Hematopoietic multipotent progenitor cell treated with erythropoietin and hydrocortisone succinate and interleukin-3 and kit ligand, for 4 days (in vitro differentiated cells): ENCODE results near the gene STK11IP.

Experiments
- DNase-seq: peaks from one replicate; pipeline ENCODE4 v3.0.0-alpha.2; 2015

The STK11IP gene

DNA sequence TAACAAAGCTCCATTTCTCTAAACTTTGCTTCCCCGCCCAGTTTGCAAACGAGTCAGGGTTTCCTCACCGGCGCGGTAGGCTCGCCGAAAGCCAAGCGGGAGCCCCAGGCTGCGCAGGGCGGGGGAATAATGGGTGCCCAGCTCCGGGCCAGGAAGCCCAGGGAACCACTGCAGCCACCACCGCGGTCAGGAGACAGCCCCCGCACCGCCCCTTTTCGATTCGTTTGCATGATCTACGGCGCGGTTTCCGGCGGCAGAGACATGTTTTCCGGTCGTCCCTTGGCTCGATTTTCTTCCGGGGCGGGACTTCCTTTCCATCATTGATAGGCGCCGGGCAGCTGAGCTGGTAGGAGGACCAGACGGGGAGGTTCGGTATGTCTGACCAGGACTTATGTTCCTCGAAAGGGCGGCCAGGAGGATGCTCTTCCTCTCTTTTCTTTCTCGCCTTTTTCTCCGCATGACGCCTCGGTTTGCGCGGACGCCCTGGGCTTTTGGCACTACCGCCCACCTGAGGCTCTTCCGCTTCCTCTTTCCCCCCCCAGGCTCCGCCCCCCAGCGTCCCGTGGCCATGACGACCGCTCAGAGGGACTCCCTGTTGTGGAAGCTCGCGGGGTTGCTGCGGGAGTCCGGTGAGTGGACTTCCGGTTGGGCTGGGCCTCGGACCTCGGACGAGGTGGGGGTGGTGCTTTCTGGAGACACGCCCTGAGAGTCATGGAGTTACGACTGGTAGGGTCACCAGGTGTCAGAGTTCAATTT is at the start of gene STK11IP:
Gene STK11IP, plus strand, starts transcription at position 306 of the 756 bp plus-strand sequence. Its CDS starts 263 bp downstream, at position 569.
- peak; percentile 99 for DNase-seq

DNA sequence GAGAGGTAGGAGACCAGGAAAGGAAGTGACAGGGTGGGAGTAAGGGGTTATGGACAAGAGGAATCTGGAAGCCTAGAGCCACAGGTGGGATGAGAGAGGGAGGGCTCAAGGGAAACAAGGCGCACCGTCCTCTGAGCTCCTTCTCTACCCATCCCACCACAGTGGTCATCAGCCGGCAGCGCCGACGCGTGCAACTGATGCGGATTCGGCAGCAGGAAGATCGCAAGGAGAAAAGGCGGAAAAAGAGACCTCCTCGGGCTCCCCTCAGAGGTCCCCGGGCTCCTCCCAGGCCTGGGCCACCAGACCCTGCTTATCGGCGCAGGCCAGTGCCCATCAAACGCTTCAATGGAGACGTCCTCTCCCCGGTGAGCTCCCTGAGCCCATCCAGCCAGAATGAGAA is 48.7 kb upstream of the STK11IP start:
- no peak for DNase-seq

DNA sequence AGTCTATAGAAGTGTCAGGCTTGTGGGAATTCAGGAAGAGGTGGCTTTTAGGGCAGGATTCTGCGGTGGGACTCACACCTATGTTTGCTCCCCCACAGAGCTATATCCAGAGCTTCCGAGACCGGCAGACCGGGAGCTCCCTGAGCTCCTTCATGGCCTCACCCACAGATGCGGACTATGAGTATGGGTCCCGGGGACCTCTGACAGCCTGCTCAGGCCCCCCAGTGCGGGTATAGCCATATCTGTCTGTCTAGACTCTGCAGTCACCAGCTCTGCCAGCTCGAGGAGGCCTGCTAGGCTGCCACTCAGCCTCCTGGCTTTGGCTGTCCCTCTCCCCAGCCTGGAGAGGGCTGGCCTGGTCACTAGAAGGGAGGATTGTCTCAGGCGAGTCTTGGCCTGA is 48.0 kb upstream of the STK11IP start:
- DNase-seq, result no peak

GRCh38 chr2:219551441-219552381 is 45.9 kb upstream of the STK11IP start:
- DNase-seq, result peak; percentile 46

DNA sequence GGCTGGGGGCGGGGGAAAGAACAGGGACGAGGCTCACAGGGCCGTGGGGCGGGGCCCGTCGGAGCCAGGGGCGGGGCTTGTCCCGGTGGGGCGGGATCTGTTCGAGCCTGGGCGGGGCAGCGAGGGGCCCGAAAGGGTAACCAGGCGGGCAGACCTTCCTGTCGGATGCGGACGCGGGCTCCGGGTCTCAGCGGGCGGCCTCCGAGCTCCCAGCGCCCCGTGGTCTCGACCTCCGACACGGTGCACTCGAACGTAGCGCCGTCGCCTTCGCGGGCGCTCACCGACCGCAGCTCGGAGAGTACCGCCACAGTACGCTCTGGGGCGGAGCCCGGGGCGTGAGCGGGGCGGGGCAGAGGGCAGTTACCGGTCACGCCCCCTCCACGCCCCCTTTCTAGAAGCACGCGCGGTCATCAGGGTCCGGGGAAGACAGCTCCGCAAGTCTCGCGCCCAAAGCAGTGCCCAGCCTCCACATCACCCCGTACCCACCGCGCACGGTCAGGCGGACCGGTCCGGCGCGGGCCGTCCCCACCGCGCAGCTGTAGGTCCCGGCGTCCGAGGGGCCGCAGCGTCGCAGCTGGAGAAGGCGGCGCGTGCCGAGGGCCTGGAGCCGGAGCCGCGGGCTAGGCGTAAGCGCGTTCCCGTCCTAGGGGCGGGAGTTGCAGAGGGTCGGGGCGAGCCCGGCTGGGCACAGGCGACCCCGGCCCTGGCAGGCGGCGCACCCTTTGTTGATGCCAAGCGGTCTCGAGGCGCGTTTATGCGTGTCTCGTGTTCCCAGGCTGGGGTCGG is 45.1 kb upstream of the STK11IP start:
- peak; percentile 89 for DNase-seq

- DNase-seq, result no peak
Measured at GRCh38 chr2:219553168-219553417, 44.6 kb upstream of the STK11IP start.

GRCh38 chr2:219553463-219553963 is 44.1 kb upstream of the STK11IP start:
- DNase-seq, result no peak

- no peak for DNase-seq
Measured at GRCh38 chr2:219554350-219554749, 43.3 kb upstream of the STK11IP start.

- no peak for DNase-seq
Measured at GRCh38 chr2:219555956-219556355, 41.7 kb upstream of the STK11IP start.

DNA sequence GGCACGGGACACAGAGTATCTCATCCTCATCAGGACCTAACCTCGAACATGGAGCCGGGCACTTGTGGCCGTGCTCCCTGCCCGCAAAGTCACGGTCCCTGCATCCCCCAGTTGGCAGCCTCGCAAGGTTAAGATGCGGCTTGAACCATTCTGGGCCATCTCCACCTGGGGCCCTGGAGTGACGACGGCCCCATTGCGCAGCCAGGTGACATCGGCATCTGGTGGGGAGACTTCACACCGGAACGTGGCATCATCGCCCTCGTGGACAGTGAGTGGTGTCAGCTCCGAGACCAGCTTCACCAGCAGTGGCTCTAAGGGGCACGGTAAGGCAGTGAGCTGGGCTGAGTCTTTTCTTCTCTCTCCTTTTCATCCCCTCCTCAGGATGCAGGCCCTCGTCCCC is 41.2 kb upstream of the STK11IP start:
- DNase-seq, result no peak

- DNase-seq, result no peak
Measured at GRCh38 chr2:219557320-219557719, 40.3 kb upstream of the STK11IP start.

DNA sequence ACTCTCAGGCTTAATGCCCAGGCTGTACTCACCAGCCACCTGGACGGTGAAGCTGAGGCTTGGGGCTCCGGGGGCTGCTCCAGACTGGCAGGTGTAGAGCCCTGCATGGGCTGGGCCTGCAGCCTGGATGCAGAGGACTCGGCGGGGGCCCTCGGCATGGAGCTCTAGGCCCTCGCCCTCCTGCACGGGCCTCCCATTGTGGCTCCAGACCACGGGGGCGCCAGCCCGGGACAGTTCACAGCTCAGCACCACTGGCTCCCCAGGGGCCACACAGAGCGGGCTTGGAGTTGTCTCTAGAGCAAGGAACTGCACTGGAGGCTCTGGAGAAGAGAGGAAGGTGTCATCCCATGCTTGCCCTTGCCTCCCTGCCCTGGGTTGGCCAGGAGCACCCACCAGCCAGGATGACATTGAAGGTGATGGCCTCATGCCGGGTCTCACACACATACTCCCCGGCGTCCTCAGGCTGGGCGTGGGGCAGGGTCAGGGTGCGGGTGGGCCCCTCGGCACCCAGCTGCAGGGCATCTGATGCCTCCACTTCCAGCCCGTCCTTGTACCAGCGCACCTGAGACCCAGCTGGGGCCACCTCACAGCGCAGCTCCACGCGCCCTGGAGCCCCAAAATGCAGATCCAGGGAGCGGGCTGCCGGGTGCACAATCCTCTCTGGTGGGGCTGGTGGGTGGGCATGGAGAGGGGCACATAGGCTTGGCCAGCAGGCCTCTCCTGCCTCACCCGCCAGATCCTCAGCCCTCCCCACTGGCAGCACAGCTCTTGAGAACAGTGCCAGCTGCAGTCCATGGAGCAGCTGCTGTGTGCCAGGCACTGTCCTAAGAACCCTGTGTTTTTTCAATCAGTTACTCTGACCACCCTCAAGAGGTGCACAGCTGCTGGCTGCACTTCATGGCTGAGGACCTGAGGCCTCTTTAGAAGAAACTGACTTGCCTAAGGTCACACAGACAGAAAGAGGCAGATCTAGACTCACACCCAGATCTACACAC is 39.6 kb upstream of the STK11IP start:
- no peak for DNase-seq

- DNase-seq, result no peak
Measured at GRCh38 chr2:219559156-219559915, 38.3 kb upstream of the STK11IP start.

DNA sequence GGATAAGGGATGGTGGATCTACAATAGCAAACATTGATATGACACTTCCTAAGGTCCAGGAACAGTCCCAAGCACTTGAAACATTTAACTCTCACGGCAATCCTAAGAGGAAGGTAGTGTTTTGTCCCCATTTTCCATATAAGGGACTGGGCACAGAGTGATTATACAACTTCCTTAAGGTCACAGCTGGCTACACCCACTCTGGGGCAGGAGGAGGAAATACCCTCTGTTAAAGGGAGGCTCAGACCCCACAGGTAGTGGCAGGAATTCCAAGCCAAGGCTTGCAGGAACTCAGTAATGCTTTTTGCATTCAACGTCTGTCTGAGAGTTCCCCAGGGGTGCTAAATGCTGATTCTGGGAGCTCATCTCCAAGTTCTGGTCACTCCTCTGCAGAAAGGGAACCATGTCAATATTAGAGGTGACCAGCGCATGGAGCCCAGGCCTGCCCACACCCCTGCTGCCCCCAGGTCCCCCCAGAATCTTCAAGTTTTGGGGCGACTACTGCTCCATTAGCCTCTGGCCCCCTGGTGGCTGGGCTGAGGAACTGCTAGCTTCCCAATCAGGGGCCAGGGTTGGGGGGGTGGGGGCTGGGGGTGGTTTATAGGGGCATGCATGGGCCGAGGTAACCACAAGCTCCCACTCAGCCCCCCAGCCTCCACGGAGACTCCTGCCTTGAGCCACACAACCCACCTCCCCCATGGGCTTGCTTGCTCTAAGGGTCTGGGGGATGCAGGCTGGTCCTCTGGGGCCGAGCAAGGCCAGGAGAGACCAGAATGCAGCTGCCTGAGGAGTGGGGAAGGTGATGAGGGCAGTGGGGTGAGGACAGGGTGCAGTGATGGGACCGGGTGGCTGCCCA is 37.4 kb upstream of the STK11IP start:
- peak; percentile 37 for DNase-seq

DNA sequence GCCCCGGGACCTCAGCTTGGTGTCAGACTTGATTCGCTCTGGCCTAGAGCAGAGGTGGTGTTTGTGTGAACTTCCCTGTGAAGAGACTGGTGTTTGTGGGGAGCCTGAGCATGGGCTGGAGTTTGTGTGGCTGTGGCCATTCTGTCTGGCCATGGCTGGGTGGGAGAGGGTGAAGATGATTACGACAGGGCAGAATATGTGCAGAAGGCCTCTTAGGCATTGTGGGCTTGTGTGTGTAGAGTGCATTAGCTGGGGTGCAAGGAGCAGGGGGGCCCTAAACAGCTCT is 36.8 kb upstream of the STK11IP start:
- no peak for DNase-seq

GRCh38 chr2:219561179-219562048 is 36.2 kb upstream of the STK11IP start:
- no peak for DNase-seq

DNA sequence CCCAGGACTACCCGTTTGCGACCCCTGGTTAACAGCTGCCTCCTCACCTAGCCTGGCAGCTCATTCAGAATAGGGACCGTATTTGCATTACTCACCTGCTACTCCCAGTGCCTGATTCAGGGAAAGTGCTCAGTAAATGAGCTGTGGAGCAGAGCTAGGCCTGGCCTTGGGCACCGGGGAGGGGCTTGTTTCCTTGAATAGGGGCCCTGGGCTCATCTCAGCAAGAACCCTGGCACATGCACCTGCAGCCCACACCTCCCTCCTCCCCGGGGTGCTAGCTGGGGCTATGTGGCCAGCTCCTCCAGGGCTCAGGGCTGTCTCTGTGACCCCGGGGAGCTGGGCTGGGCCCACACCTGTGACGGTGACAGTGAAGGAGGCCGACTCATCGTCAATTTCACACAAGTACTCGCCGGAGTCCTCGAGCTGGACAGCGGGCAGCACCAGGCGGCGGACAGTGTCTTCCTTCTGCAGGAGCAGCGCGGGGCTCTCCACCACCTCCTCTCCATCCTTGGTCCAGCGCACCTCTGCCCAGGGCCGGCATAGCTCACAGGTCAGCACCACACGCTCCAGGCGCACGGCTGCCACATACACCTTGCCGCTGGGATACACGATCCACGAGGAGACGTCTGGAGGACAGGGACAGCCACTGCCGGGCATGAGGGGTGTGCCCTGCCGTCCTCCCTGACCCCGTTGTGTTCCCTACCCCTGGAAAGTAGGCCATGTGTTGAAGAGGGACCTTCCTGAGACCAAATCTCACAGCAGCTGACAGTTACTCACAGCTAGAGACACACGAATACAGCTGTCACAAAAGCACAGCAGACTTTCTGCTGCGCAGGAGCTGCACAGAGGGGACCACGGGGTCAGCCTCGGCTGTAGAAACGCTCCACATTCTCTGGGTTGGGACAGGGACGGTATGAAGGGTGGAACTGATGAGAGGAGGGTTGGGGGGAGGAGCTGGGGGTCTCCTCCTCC is 35.3 kb upstream of the STK11IP start:
- DNase-seq, result no peak

DNA sequence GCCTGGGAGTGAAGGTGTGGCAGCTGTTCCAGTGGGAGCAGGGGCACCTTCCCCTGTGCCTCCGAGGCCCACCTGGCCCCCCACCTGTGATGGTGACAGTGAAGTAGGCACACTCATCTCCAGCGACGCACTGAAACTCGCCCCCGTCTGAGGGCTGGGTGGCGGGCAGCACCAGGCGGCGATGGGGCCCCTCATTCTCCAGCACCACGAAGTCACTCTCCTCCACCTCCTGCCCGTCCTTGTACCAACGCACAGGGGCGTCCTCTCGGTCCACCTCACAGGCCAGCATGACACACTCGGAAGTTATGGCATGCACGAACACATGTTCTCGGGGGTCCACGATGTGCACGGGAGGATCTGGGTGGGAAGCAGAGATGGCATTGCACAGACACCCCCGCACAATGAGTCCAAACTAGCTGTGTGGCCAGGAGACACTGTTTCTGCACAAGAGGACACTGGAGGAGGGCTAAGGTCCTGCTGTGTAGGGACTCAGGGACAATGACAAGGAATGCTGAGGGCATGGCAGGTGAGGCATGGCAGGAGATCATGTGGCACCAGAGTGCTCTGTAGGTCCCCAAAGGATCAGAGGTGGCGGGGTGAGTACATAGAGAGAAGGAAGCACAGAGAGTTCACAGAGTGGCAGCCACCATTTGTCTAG is 34.3 kb upstream of the STK11IP start:
- no peak for DNase-seq
